COR-L47 (cell line): ENCODE results near the gene WDR59.
A peak's percentile ranks its signal among the peaks of the same experiment; 100 is the strongest.

Experiments
- DNase-seq: peaks from one replicate; lab custom pipeline; 2025; lab: John Stamatoyannopoulos, UW

Gene WDR59

DNA sequence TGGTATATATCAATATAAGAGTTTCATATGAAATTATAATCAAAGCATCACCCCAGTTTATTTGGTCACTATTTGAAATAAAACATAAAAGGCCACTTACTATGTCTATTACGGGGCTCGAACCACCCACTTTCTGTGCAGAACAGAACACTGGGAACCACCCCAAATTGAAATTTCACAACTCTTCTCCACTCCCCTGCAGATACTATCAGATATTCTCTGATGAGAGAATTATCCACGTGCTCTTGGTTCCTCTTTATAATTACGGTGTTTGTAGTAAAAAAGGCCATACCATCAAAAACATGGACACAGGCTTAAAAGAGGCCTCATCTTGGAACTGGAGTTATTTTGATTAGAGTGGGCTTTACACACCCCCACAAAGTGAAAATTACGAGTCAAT lies 82.8 kb downstream of the WDR59 start:
- no peak for DNase-seq

DNA sequence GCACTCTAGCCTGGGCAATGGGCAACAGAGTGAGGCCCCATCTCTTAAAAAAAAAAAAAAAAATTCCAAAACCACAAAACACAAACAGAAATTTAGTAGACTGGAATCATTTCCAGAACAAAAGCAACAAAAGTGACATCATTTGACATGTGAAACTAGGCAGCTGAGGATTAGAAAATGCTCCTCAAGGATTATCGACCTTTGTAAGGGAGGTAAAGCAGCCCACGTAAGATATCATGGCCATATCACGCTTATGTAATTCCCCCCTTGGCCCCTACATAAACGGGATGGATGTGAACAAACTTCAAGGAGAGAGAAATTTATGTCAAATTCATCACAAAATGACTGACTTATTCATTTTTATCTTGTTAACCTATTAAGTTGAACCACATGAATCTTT lies 83.3 kb downstream of the WDR59 start:
- DNase-seq = no peak

GRCh38 chr16:74899816-74900215 lies 85.1 kb downstream of the WDR59 start:
- DNase-seq = no peak

DNA sequence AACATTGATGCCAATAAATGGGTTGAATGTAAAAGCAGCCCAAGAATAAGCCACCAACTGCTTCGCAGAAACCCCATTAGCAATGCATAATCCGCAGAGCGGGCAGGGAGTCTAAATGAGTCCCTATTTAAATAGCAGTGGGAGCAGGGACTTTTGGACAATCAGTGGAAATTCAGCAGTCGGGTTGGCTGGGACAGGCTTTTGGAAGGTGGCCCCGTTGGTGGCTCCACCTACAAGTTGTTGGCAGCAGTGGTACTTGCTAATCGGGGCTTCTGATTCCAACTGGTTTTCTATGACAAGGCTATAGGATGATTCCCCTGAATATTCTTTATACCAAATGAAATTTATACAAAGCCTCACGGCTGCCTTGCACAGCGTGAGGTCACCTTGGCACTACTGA lies 86.3 kb downstream of the WDR59 start:
- DNase-seq = no peak

DNA sequence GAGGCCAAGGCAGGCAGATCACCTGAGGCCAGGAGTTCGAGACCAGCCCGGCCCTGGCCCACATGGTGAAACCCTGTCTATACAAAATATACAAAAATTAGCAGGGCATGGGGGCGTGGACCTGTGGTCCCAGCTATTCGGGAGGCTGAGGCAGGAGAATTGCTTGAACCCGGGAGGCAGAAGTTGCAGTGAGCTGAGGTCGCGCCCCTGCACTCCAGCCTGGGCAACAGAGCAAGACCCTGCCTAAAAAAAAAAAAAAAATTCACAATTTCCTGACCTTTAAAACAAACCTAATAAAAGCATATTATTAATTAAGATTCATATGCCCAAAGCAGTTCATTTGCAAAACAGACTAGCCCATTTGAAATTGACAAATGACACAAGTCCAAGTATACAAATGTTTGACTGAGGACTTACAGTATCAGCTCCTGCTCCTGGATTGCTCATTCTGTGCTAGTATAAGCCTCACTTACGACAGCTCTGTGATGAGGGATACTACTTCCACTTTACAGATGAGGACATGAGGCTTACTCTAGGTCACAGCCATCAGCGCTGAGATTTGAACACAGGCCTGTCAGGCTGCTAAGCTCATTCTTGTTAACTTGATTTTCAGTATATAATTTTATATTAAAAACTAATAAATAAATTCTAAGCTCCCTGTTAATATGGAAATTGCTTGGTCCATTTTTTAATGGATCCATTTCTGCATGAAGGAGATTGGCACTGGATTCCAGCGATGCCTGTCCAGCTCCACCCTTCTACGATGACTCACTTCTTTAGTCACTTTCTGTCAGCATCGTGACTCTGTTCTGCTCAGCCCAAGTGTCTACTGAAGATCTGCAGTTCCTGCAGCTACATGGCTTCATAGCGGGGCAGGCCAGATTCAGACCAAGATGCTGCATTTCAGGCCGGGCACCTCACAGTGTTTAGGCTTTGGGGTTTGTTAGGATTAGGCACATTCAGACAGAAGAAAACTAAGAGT lies 88.2 kb downstream of the WDR59 start:
- no peak for DNase-seq

- DNase-seq = no peak
Observed at GRCh38 chr16:74893541-74893940, 91.4 kb downstream of the WDR59 start.

DNA sequence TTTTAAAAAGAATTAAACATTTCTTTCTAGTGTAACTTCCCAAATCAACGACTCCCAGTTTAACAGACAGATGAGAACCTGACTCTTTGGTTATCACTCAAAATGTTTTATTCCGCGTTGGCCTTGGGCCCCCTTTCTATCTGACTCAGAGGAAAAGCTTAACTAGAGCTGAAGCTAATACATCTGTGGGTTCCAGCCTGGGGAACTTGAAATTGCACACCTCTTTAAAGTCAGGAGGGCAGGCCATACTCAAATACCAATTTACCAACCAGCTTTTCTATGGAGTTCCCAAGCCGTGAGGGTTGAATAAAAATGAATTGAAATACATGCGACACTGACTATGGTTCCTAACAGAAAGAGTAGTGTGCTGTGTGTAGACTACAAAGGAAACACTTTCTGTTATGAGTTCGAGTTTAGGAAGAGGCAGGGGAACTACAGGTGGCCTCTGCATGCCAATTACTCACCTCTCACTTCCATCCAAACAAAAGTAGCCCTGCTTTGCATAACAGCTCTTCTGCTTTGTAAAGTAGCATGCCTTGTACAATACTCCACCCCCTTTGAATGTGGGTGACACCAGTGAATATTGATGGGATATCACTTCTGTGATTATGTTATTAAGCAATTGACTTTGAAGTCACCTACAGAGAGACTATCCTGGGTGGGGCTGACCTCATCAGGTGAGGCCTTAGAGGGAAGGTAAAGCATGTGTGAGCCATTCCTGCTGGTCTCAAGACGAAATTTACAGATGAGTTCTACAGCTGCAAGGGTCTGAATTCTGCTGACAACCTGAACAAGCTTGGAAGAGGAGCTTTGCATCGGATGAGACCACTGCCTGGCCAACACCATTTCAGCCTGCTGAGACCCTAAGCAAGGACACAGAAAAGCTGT lies 92.1 kb downstream of the WDR59 start:
- DNase-seq = no peak

DNA sequence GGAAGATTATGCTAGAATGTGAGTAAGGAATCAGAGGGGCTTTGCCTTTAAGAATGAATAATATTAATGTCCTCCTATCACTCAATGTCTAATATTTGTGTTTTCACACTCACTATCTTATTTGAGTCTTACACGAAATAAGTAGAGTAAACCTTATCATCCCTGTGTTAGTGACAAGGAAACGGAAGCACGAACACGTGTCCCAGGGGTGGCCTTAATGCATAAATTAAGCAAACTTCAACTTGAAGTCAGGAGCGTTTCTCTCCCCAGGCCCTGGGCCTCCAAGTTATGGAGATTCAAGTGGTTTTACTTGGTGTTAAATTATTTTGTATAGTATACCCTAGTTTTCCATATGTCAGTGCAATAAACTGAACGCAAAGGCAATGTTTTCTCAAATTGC lies 96.0 kb downstream of the WDR59 start:
- DNase-seq = no peak

- DNase-seq = no peak
Observed at GRCh38 chr16:74888232-74888862, 96.6 kb downstream of the WDR59 start.

- no peak for DNase-seq
Observed at GRCh38 chr16:74887084-74887483, 97.8 kb downstream of the WDR59 start.

GRCh38 chr16:74877706-74878105 lies 107.2 kb downstream of the WDR59 start:
- no peak for DNase-seq

DNA sequence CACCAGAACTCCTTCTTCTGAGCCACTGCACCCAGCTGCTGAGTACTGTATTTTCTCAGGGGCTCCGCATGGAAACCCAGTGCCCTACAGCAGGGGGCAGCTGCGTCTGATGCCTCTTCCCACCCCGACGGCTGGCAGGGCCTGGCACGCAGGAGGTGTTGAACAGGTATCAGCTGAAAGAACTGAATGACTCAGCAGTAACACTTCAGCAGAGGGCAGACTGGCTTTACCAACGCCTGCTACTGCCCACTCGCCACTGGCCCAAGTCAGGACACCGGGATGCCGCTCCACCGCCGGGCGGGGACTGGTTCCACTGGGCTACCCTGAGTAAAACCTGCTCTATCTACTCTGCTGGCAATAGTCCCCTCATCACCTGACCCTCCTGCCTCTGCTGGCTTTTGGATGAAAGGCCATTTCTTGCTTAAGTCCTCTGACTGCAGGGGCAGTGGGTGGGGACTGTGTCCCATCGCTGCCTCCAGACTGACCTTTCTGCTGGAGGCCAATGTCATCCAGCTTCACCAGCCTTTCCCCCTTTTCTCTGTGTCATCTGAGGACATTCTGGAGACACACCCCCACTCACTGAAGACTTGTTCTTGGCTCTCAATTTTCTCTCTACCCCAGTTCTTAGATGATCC lies 109.9 kb downstream of the WDR59 start:
- DNase-seq = no peak

DNA sequence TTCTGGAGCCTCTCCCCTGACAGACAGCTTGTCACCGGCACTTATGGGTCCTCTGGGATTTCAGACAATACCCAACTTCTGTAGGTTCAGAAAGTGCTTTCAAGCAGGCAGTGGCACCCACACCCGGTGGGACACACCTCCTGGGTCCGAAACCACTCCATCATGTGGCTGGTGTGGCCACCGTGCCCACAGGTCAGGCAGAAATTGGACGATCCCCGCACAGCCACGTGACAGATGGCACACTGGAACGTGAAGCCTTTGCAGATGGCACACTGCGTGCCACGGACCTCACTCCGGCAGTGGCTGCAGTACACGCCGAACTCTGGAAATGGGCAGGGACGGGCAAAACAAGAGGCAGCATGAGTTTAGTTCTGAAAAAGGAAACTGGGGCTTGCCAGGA lies 110.8 kb downstream of the WDR59 start:
- DNase-seq = no peak

- DNase-seq = no peak
Observed at GRCh38 chr16:74872302-74872701, 112.6 kb downstream of the WDR59 start.

DNA sequence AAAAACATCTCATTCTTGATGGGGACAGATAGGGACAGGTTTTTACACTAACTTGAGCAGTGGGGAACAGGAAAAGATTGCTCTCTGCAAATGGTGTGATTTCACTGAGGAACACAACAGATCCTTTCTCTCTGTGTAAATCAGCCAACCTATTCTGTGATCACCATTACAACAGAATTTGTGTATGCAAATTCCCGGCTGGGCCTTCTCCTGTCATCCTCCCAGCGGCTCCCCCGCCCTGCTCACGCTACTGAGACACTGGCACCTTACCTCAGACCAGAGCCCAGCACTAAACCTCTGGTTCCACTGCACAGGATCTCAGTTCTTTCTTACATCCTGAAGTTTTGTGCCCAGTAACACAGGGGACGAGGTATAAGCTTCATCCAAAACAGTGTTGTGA lies 113.3 kb downstream of the WDR59 start:
- DNase-seq = no peak

GRCh38 chr16:74868501-74868900 lies 116.4 kb downstream of the WDR59 start:
- no peak for DNase-seq

GRCh38 chr16:74868035-74868434 lies 116.9 kb downstream of the WDR59 start:
- DNase-seq = no peak

- DNase-seq = no peak
Observed at GRCh38 chr16:74867281-74867849, 117.6 kb downstream of the WDR59 start.

DNA sequence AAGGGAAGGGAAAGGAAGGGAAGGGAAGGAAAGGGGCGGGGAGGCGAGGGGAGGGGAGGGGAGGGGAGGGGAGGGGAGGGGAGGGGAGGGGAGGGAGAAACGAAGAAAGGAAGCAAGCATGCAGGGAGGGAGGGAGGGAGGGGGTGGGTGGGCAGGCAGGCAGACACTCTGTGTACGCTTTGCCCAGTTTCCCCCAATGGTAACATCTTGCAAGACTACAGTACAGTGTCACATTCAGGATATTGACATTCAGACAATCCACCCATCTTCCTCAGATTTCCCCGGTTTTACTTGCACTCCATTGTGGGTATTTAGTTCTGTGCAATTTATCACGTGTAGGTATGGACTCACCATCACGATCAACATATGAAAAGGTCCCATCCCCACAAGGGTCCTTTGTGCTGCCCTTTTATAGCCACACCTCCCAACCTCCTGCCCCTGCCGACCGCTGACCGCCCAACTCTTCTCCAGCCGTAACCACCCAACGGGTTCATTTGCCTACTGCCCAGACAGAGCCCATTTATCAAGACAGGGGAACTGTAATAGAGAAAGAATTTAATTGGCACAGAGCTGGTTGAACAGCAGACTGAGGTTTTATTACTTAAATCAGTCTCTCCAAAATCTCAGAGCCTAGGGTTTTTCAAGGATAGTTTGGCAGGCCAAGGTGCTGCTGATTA lies 118.9 kb downstream of the WDR59 start:
- DNase-seq = no peak

DNA sequence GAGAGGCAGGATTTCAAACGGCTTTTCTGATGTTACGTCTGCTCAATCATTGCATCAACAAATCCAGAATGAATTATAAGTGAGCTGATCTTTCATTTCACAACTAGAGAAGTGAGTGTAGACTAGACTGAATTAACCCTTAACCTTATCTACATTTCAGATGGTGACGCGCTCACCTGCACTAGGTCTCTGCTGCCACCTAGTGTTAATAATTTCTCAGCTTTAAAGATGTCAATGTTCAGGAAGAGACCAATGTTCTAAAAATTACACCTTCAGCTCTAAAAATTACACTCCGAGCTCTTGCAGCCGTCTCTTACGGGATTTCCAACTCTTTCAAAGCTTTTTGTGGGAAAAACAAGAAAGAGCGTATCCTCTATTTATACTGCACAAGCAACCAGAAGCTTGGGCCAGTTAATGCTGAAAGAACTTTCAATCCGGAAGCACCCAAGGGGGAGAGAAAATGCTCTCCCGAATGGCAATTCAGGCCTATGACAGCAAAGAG lies 122.1 kb downstream of the WDR59 start:
- peak; percentile 41 for DNase-seq

DNA sequence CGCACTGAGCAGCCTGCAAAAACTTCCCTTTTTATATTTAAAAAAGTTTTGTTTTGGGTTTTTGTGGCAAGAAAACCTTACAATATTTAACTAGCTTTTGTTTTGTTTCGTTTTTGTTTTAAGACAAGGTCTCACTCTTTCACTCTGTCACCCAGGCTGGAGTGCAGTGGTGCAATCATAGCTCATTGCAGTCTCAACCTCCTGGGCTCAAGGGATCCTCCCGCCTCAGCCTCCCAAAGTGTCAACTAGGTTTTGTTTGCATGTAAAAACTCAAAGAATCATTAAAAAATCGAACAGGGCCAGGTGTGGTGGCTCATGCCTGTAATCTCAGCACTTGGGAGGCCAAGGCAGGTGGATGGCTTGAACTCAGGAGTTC lies 132.4 kb downstream of the WDR59 start:
- no peak for DNase-seq
